ENCODE results near the gene WNT5A. TPM values are rescaled to one million over a fixed set of nuclear protein-coding genes. Genes with fewer than 3 reads are reported as not detected.

The WNT5A gene
- total and polyA plus RNA-seq, 2 experiments from 2014 or later = 76.1 to 298 TPM

- Histone ChIP-seq H3K4me3 (no peak overlapping the region), H2AFZ (no peak overlapping the region), H3K79me2 (ENCODE audit: insufficient read depth) (no peaks in the 10 kb centered on the region), H3K9me2 (ENCODE audit: insufficient read depth) (no peaks in the 10 kb centered on the region), H3K4me2 (ENCODE audit: unreplicated experiment) (no peak overlapping the region), H3K27ac (no peak overlapping the region), H4K20me1 (ENCODE audit: insufficient read depth) (no peaks in the 10 kb centered on the region), H3K27me3 (replicated peaks; ENCODE audit: insufficient read depth) (no peaks in the 10 kb centered on the region), H3K36me3 (ENCODE audit: low read depth) (no peaks in the 10 kb centered on the region), H3F3A (ENCODE audit: insufficient read depth) (no peaks in the 10 kb centered on the region), H3K4me1 (ENCODE audit: insufficient read depth) (no peaks in the 10 kb centered on the region), H3K9me3 (ENCODE audit: low read depth) (no peaks in the 10 kb centered on the region), H3K9ac (no peak overlapping the region)
- no peak for TF ChIP-seq EZH2 (IDR thresholded peaks at IDR 0.05; ENCODE audit: insufficient read depth, poor library complexity, severe bottlenecking)
- no peak for TF ChIP-seq EZH2phosphoT487 (IDR thresholded peaks at IDR 0.05; ENCODE audit: insufficient read depth, low read depth)
- in situ Hi-C loops (cut with MboI) = no loop called here
- peak; percentile 36 for DNase-seq
- WGBS, 2 experiments (ENCODE audit: low coverage in 1 of 2, low lambda C conversion rate in 2 of 2, missing lambda C conversion rate in 2 of 2) = 38 to 68% methylated on average over 1 of the region's 1 CpG
Measured at GRCh38 chr3:55434789-55435188, 52.3 kb downstream of the WNT5A start.

GRCh38 chr3:55431041-55431440, 56.1 kb downstream of the WNT5A start:
- Histone ChIP-seq H3K79me2 (ENCODE audit: insufficient read depth) (no peaks in the 10 kb centered on the region), H3K27me3 (replicated peaks; ENCODE audit: insufficient read depth) (no peaks in the 10 kb centered on the region), H3K27ac (no peak overlapping the region), H3K9me2 (ENCODE audit: insufficient read depth) (no peaks in the 10 kb centered on the region), H3K4me1 (ENCODE audit: insufficient read depth) (no peaks in the 10 kb centered on the region), H3K9me3 (ENCODE audit: low read depth) (no peaks in the 10 kb centered on the region), H3K4me2 (ENCODE audit: unreplicated experiment) (no peak overlapping the region), H3K36me3 (ENCODE audit: low read depth) (no peaks in the 10 kb centered on the region), H2AFZ (no peak overlapping the region), H3K4me3 (no peak overlapping the region), H3K9ac (no peak overlapping the region), H3F3A (ENCODE audit: insufficient read depth) (no peaks in the 10 kb centered on the region), H4K20me1 (ENCODE audit: insufficient read depth) (no peaks in the 10 kb centered on the region)
- in situ Hi-C loops (cut with MboI) = no loop called here
- peak; percentile 20 for DNase-seq
- TF ChIP-seq EZH2 (IDR thresholded peaks at IDR 0.05; ENCODE audit: insufficient read depth, poor library complexity, severe bottlenecking) = no peak
- 83 to 85% methylated on average over 6 of the region's 6 CpGs for WGBS, 2 experiments (ENCODE audit: low coverage in 1 of 2, low lambda C conversion rate in 2 of 2, missing lambda C conversion rate in 2 of 2)

DNA sequence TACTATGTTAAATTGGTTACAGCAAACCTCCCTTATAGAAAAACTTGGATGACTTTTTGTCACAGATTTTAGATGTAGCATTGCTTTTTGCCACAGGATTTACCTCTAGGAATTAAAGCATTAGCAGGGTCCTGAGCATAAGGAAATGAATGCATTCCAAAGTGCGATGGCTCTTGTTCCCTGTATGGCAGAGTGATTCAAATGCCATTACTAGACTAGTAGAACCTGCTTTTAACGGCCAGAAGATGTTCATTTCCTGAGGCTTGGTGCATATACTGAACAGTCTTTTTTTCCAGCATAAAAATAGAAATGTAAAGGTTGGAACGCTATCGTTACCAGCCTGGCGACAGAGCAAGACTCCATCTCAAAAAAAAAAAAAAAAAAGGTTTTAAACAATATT, 59.4 kb downstream of the WNT5A start:
- in situ Hi-C loops (cut with MboI) = no loop called here
- Histone ChIP-seq H3K4me3 (no peak overlapping the region), H4K20me1 (ENCODE audit: insufficient read depth) (no peaks in the 10 kb centered on the region), H3K36me3 (ENCODE audit: low read depth) (no peaks in the 10 kb centered on the region), H3K9me2 (ENCODE audit: insufficient read depth) (no peaks in the 10 kb centered on the region), H3F3A (ENCODE audit: insufficient read depth) (no peaks in the 10 kb centered on the region), H3K4me2 (ENCODE audit: unreplicated experiment) (no peak overlapping the region), H3K27me3 (replicated peaks; ENCODE audit: insufficient read depth) (no peaks in the 10 kb centered on the region), H3K9me3 (ENCODE audit: low read depth) (no peaks in the 10 kb centered on the region), H2AFZ (no peak overlapping the region), H3K4me1 (ENCODE audit: insufficient read depth) (no peaks in the 10 kb centered on the region), H3K27ac (no peak overlapping the region), H3K79me2 (ENCODE audit: insufficient read depth) (no peaks in the 10 kb centered on the region), H3K9ac (no peak overlapping the region)
- no peak for TF ChIP-seq EZH2 (IDR thresholded peaks at IDR 0.05; ENCODE audit: insufficient read depth, poor library complexity, severe bottlenecking)
- TF ChIP-seq EZH2phosphoT487 (IDR thresholded peaks at IDR 0.05; ENCODE audit: insufficient read depth, low read depth) = no peak
- 46 to 58% methylated on average over 5 of the region's 5 CpGs for WGBS, 2 experiments (ENCODE audit: low coverage in 1 of 2, low lambda C conversion rate in 2 of 2, missing lambda C conversion rate in 2 of 2)
- no peak for DNase-seq

DNA sequence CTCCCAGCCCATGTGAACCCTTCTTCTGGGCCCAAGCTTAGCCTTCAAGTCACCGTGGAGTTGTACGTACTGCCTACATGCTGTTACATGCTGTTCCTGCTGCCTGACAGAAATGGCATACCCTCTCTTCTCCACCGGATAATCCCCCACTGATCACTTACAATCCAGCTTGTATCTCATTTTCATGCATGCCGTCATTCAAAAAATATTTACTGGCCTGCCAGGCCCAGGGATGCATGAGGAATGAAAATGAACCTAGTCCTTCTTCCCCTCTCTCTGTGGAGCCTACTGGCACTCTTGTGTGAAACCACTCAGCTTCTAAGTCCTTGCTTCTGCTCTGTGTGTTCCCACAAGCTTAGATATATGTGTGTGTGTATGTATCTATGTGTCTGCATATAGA, 60.6 kb downstream of the WNT5A start:
- H3K36me3 ChIP-seq (ENCODE audit: low read depth) = no peaks in the 10 kb centered on the region
- H4K20me1 ChIP-seq (ENCODE audit: insufficient read depth) = no peaks in the 10 kb centered on the region
- no peak overlapping the region for H3K4me2 ChIP-seq (ENCODE audit: unreplicated experiment)
- no peak for TF ChIP-seq EZH2phosphoT487 (IDR thresholded peaks at IDR 0.05; ENCODE audit: insufficient read depth, low read depth)
- TF ChIP-seq EZH2 (IDR thresholded peaks at IDR 0.05; ENCODE audit: insufficient read depth, poor library complexity, severe bottlenecking) = no peak
- no peaks in the 10 kb centered on the region for H3K79me2 ChIP-seq (ENCODE audit: insufficient read depth)
- no peak overlapping the region for H3K4me3 ChIP-seq
- no peaks in the 10 kb centered on the region for H3K9me2 ChIP-seq (ENCODE audit: insufficient read depth)
- no peaks in the 10 kb centered on the region for H3K4me1 ChIP-seq (ENCODE audit: insufficient read depth)
- no peaks in the 10 kb centered on the region for H3F3A ChIP-seq (ENCODE audit: insufficient read depth)
- no peaks in the 10 kb centered on the region for H3K27me3 ChIP-seq (replicated peaks; ENCODE audit: insufficient read depth)
- peak overlapping the region; percentile 12; the same call in 1 of the 2 replicates for H2AFZ ChIP-seq
- WGBS, 2 experiments (ENCODE audit: low coverage in 1 of 2, low lambda C conversion rate in 2 of 2, missing lambda C conversion rate in 2 of 2) = 46 to 58% methylated on average over 4 of the region's 4 CpGs
- no peaks in the 10 kb centered on the region for H3K9me3 ChIP-seq (ENCODE audit: low read depth)
- in situ Hi-C loops (cut with MboI) = no loop called here
- no peak overlapping the region for H3K9ac ChIP-seq
- H3K27ac ChIP-seq = no peak overlapping the region
- DNase-seq = peak; percentile 21

DNA sequence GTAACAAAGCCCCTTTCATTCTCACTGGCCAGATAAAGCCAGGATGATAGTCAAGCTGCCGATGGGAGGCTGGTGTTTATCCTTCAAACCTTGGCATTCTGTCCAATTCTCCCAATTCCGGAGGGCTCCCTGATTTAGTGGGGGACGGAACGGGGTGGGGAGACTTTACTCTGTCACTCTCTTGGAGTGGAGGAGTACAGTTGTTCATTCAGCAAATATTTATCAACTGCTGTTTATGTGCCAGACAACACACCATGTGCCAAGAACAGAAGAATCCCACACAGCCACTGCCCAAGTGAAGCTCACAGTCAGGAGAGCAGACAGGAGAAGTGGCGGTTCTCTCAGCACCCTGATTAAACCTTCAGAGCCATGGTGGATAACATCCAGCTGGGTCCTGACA, 63.3 kb downstream of the WNT5A start:
- DNase-seq = no peak
- H3F3A ChIP-seq (ENCODE audit: insufficient read depth) = no peaks in the 10 kb centered on the region
- TF ChIP-seq EZH2 (IDR thresholded peaks at IDR 0.05; ENCODE audit: insufficient read depth, poor library complexity, severe bottlenecking) (no peak), EZH2phosphoT487 (IDR thresholded peaks at IDR 0.05; ENCODE audit: insufficient read depth, low read depth) (no peak)
- no peak overlapping the region for H3K27ac ChIP-seq
- no peaks in the 10 kb centered on the region for H3K79me2 ChIP-seq (ENCODE audit: insufficient read depth)
- no peaks in the 10 kb centered on the region for H3K36me3 ChIP-seq (ENCODE audit: low read depth)
- H3K4me3 ChIP-seq = no peak overlapping the region
- H3K4me1 ChIP-seq (ENCODE audit: insufficient read depth) = no peaks in the 10 kb centered on the region
- no peaks in the 10 kb centered on the region for H4K20me1 ChIP-seq (ENCODE audit: insufficient read depth)
- no peaks in the 10 kb centered on the region for H3K9me3 ChIP-seq (ENCODE audit: low read depth)
- in situ Hi-C loops (cut with MboI) = no loop called here
- H3K27me3 ChIP-seq (replicated peaks; ENCODE audit: insufficient read depth) = no peaks in the 10 kb centered on the region
- no peaks in the 10 kb centered on the region for H3K9me2 ChIP-seq (ENCODE audit: insufficient read depth)
- H2AFZ ChIP-seq = no peak overlapping the region
- no peak overlapping the region for H3K4me2 ChIP-seq (ENCODE audit: unreplicated experiment)
- WGBS, 2 experiments (ENCODE audit: low coverage in 1 of 2, low lambda C conversion rate in 2 of 2, missing lambda C conversion rate in 2 of 2) = 67 to 68% methylated on average over 5 of the region's 5 CpGs
- H3K9ac ChIP-seq = no peak overlapping the region

Data from GM23248 (cell line).